HEK293 (cell line): ENCODE data around the gene TNRC6A.

Experiments used
- CTCF ChIA-PET: fragments of 350-600 bp; formaldehyde crosslinking; extraction: SDS; loops from one replicate; lab custom pipeline; 2021; ENCODE audit warnings: antibody characterized with exemption; lab: Yijun Ruan, JAX
- POLR2A ChIA-PET: fragments of 300-600 bp; formaldehyde crosslinking; extraction: SDS; loops from one replicate; lab custom pipeline; 2020; ENCODE audit warnings: antibody characterized with exemption, inconsistent platforms; lab: Yijun Ruan, JAX
- H3K27ac ChIP-seq: fragments of 200-500 bp; sonication (Bioruptor generic); 2 replicates; pipeline ENCODE4 v1.5.1; 2014; ENCODE audit warnings: low read depth, low read length, control low read depth, inconsistent platforms; ENCODE audit errors: extremely low read depth
- H3K36me3 ChIP-seq, 2 experiments: fragments of 200-500 bp in 1 of 2; sonication (Bioruptor generic) in 1 of 2; 1 replicate in 1 of 2; 2 replicates in 1 of 2; pipeline ENCODE4 v1.5.1; 2014 to 2017; ENCODE audit warnings: inconsistent platforms in 2 of 2, low read length in 2 of 2; ENCODE audit not compliant: control insufficient read depth in 2 of 2, insufficient read depth in 1 of 2
- H3K4me1 ChIP-seq: fragments of 200-500 bp; sonication (Bioruptor generic); 2 replicates; pipeline ENCODE4 v1.5.1; 2014; ENCODE audit warnings: mild to moderate bottlenecking, low read length, inconsistent platforms; ENCODE audit not compliant: control insufficient read depth, insufficient read depth
- H3K4me3 ChIP-seq: 2 replicates; pipeline ENCODE4 v1.5.1; 2011; ENCODE audit warnings: low read depth, mild to moderate bottlenecking, control low read depth, low read length, moderate library complexity
- H3K9me3 ChIP-seq: fragments of 200-500 bp; sonication (Bioruptor generic); 2 replicates; pipeline ENCODE4 v1.5.1; 2014; ENCODE audit warnings: low read depth, low read length, inconsistent platforms; ENCODE audit not compliant: control insufficient read depth, insufficient read depth
- AEBP2 ChIP-seq: fragments of 450-650 bp; formaldehyde crosslinking; IDR thresholded peaks from 2 replicates; pipeline ENCODE4 v1.5.1; 2016; ENCODE audit warnings: missing biosample characterization, missing genetic modification characterization, borderline replicate concordance
- FEZF1 ChIP-seq: fragments of 450-650 bp; formaldehyde crosslinking; IDR thresholded peaks from 2 replicates; pipeline ENCODE4 v1.5.1; 2016; ENCODE audit warnings: missing biosample characterization, missing genetic modification characterization
- MEIS1 ChIP-seq: sonication (generic); formaldehyde crosslinking; IDR thresholded peaks from 2 replicates; pipeline ENCODE4 v1.8.1; 2022; ENCODE audit warnings: missing genetic modification reagents, mild to moderate bottlenecking, borderline replicate concordance
- SETDB1 ChIP-seq: IDR thresholded peaks from one replicate; pipeline ENCODE4 v1.6.1; 2017; ENCODE audit warnings: mild to moderate bottlenecking, low read length, moderate library complexity, mixed read lengths; ENCODE audit not compliant: insufficient read length
- WT1 ChIP-seq: fragments of 450-650 bp; formaldehyde crosslinking; IDR thresholded peaks from 2 replicates; pipeline ENCODE4 v1.5.1; 2016; ENCODE audit warnings: missing biosample characterization, missing genetic modification characterization
- ZBTB20 ChIP-seq: fragments of 450-650 bp; formaldehyde crosslinking; IDR thresholded peaks from 2 replicates; pipeline ENCODE4 v1.5.1; 2016; ENCODE audit warnings: missing biosample characterization, missing genetic modification characterization
- ZBTB7A ChIP-seq: fragments of 450-650 bp; formaldehyde crosslinking; IDR thresholded peaks from 2 replicates; pipeline ENCODE4 v1.5.1; 2016; ENCODE audit warnings: low read depth, missing biosample characterization, missing genetic modification characterization
- ZNF10 ChIP-seq: fragments of 450-650 bp; formaldehyde crosslinking; IDR thresholded peaks from 2 replicates; pipeline ENCODE4 v1.5.1; 2017; ENCODE audit warnings: missing biosample characterization, missing genetic modification characterization
- ZNF155 ChIP-seq: fragments of 450-650 bp; formaldehyde crosslinking; IDR thresholded peaks from 2 replicates; pipeline ENCODE4 v1.5.1; 2016; ENCODE audit warnings: missing biosample characterization, missing genetic modification characterization
- ZNF211 ChIP-seq: fragments of 450-650 bp; formaldehyde crosslinking; IDR thresholded peaks from 2 replicates; pipeline ENCODE4 v1.5.1; 2016; ENCODE audit warnings: low read depth, missing biosample characterization, missing genetic modification characterization
- ZNF366 ChIP-seq: fragments of 450-650 bp; formaldehyde crosslinking; conservative IDR thresholded peaks from 2 replicates; pipeline ENCODE4 v1.5.1; 2016; ENCODE audit warnings: missing biosample characterization, missing genetic modification characterization
- ZNF394 ChIP-seq: fragments of 450-650 bp; formaldehyde crosslinking; IDR thresholded peaks from 2 replicates; pipeline ENCODE4 v1.5.1; 2016; ENCODE audit warnings: missing biosample characterization, missing genetic modification characterization, mild to moderate bottlenecking, moderate library complexity, borderline replicate concordance
- ZNF398 ChIP-seq: fragments of 450-650 bp; formaldehyde crosslinking; IDR thresholded peaks from 2 replicates; pipeline ENCODE4 v1.5.1; 2017; ENCODE audit warnings: missing biosample characterization, missing genetic modification characterization
- ZNF610 ChIP-seq: fragments of 450-650 bp; formaldehyde crosslinking; IDR thresholded peaks from 2 replicates; pipeline ENCODE4 v1.5.1; 2016; ENCODE audit warnings: missing biosample characterization, missing genetic modification characterization, borderline replicate concordance
- ZNF626 ChIP-seq: fragments of 450-650 bp; sonication (Bioruptor Pico); formaldehyde crosslinking; IDR thresholded peaks from 2 replicates; pipeline ENCODE4 v1.5.1; 2018; ENCODE audit warnings: missing biosample characterization, missing genetic modification characterization, inconsistent platforms
- ZNF701 ChIP-seq: fragments of 450-650 bp; formaldehyde crosslinking; IDR thresholded peaks from 2 replicates; pipeline ENCODE4 v1.5.1; 2016; ENCODE audit warnings: missing biosample characterization, missing genetic modification characterization
- ZNF830 ChIP-seq: fragments of 450-650 bp; IDR thresholded peaks from 2 replicates; pipeline ENCODE4 v1.5.0; 2018; ENCODE audit warnings: missing biosample characterization, missing genetic modification characterization, low read depth, mild to moderate bottlenecking, moderate library complexity
- TF ChIP-seq, protein P1 (sequence below): fragments of 450-650 bp; formaldehyde crosslinking; IDR thresholded peaks from 2 replicates; pipeline ENCODE4 v1.5.1; 2016; ENCODE audit warnings: missing biosample characterization, missing genetic modification characterization
- TF ChIP-seq, protein P2 (sequence below): fragments of 450-650 bp; formaldehyde crosslinking; IDR thresholded peaks from 2 replicates; pipeline ENCODE4 v1.5.1; 2016; ENCODE audit warnings: missing biosample characterization, missing genetic modification characterization
- TF ChIP-seq, protein P3 (sequence below): fragments of 450-650 bp; formaldehyde crosslinking; IDR thresholded peaks from 2 replicates; pipeline ENCODE4 v1.5.1; 2016; ENCODE audit warnings: missing biosample characterization, missing genetic modification characterization, low read depth

TNRC6A gene

GRCh38 chr16:24755201-24755874 lies 25.9 kb downstream of the TNRC6A start:
- CTCF ChIA-PET = no interaction called here

GRCh38 chr16:24758373-24758772 lies 28.9 kb downstream of the TNRC6A start:
- peaks cover 3 to 37% of the 10 kb centered on the region in 2 experiments; a peak in 1 of 3 replicates for H3K36me3 ChIP-seq
- TF ChIP-seq ZNF830 (tag by site-specific recombination) (no peak), ZNF394 (tag by site-specific recombination) (no peak), FEZF1 (no peak), MEIS1 (CRISPR knock-in tag) (no peak), AEBP2 (tag by site-specific recombination) (no peak), ZNF626 (tag by site-specific recombination) (no peak), ZNF366 (no peak), ZNF610 (no peak), ZNF155 (tag by site-specific recombination) (no peak), SETDB1 (no peak), ZNF398 (tag by site-specific recombination) (no peak), ZNF10 (no peak)
- TF ChIP-seq, protein P1, sequence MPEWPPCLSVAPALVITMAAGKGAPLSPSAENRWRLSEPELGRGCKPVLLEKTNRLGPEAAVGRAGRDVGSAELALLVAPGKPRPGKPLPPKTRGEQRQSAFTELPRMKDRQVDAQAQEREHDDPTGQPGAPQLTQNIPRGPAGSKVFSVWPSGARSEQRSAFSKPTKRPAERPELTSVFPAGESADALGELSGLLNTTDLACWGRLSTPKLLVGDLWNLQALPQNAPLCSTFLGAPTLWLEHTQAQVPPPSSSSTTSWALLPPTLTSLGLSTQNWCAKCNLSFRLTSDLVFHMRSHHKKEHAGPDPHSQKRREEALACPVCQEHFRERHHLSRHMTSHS (tag by site-specific recombination) = no peak
- TF ChIP-seq, protein P2, sequence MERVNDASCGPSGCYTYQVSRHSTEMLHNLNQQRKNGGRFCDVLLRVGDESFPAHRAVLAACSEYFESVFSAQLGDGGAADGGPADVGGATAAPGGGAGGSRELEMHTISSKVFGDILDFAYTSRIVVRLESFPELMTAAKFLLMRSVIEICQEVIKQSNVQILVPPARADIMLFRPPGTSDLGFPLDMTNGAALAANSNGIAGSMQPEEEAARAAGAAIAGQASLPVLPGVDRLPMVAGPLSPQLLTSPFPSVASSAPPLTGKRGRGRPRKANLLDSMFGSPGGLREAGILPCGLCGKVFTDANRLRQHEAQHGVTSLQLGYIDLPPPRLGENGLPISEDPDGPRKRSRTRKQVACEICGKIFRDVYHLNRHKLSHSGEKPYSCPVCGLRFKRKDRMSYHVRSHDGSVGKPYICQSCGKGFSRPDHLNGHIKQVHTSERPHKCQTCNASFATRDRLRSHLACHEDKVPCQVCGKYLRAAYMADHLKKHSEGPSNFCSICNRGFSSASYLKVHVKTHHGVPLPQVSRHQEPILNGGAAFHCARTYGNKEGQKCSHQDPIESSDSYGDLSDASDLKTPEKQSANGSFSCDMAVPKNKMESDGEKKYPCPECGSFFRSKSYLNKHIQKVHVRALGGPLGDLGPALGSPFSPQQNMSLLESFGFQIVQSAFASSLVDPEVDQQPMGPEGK (tag by site-specific recombination) = no peak

More at GRCh38 chr16:24755201-24755874, 25.9 kb downstream of the TNRC6A start:
- POLR2A ChIA-PET = interaction anchor here (0.6 kb wide), 1 partner anchor 88 kb away, joined by 3 read pairs; no protein-coding TSS in a partner anchor
- H3K4me3 ChIP-seq = no peak overlapping the region
- no peaks in the 10 kb centered on the region for H3K9me3 ChIP-seq
- TF ChIP-seq, protein P3, sequence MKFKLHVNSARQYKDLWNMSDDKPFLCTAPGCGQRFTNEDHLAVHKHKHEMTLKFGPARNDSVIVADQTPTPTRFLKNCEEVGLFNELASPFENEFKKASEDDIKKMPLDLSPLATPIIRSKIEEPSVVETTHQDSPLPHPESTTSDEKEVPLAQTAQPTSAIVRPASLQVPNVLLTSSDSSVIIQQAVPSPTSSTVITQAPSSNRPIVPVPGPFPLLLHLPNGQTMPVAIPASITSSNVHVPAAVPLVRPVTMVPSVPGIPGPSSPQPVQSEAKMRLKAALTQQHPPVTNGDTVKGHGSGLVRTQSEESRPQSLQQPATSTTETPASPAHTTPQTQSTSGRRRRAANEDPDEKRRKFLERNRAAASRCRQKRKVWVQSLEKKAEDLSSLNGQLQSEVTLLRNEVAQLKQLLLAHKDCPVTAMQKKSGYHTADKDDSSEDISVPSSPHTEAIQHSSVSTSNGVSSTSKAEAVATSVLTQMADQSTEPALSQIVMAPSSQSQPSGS (tag by site-specific recombination) = no peak
- TF ChIP-seq ZNF211 (tag by site-specific recombination) (no peak), ZNF701 (tag by site-specific recombination) (no peak), ZBTB7A (tag by site-specific recombination) (no peak), ZNF830 (tag by site-specific recombination) (no peak), ZBTB20 (tag by site-specific recombination) (no peak), WT1 (tag by site-specific recombination) (no peak), ZNF610 (no peak)
- no peaks in the 10 kb centered on the region for H3K4me1 ChIP-seq
- no peak overlapping the region for H3K27ac ChIP-seq
- peaks cover 0 to 17% of the 10 kb centered on the region in 2 experiments; a peak in 1 of 3 replicates for H3K36me3 ChIP-seq

More at GRCh38 chr16:24758373-24758772, 28.9 kb downstream of the TNRC6A start:
- Histone ChIP-seq H3K4me3 (no peak overlapping the region), H3K27ac (no peak overlapping the region), H3K4me1 (no peaks in the 10 kb centered on the region), H3K9me3 (no peaks in the 10 kb centered on the region)
- ChIA-PET CTCF (interaction anchor here (0.6 kb wide), 2 partner anchors 19 to 474 kb away, joined by 3 to 14 read pairs; no protein-coding TSS in a partner anchor), POLR2A (interaction anchor here (1.7 kb wide), 1 partner anchor 28 kb away, joined by 4 read pairs; no protein-coding TSS in a partner anchor)
